ENCODE measurements around the gene EXT2. TPM values are rescaled to one million over a fixed set of nuclear protein-coding genes. Genes with fewer than 3 reads are reported as not detected.

EXT2 gene
- total and polyA plus RNA-seq, 2 experiments from 2014 or later = 99.8 to 209 TPM

DNA sequence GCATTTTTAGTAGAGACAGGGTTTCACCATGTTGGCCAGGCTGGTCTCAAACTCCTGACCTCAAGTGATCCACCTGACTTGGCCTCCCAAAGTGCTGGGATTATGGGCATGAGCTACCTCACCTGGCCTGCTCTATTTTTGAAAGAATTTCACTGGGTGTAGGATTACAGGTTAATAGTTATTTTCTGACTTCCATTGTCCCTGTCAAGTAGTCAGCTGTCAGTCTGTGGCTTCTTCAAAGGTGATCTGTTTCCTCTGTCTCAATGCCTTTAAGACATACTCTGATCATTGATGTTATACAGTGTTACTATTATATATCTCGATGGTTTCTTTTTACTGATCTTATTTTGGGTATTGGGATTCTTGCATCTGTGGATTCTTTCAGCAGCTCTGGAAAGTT, 10.1 kb upstream of the EXT2 start:
- no peaks in the 10 kb centered on the region for H3K9me3 ChIP-seq (ENCODE audit: low read depth)
- no peak overlapping the region for H3K4me2 ChIP-seq (ENCODE audit: unreplicated experiment)
- no peaks in the 10 kb centered on the region for H4K20me1 ChIP-seq (ENCODE audit: insufficient read depth)
- no peaks in the 10 kb centered on the region for H3K9me2 ChIP-seq (ENCODE audit: insufficient read depth)
- no peaks in the 10 kb centered on the region for H3K4me1 ChIP-seq (ENCODE audit: insufficient read depth)
- no peak overlapping the region for H3K4me3 ChIP-seq
- no peaks in the 10 kb centered on the region for H3K79me2 ChIP-seq (ENCODE audit: insufficient read depth)
- DNase-seq = no peak
- in situ Hi-C loops (cut with MboI) = no loop called here
- H3K9ac ChIP-seq = no peak overlapping the region
- H3K27me3 ChIP-seq (replicated peaks; ENCODE audit: insufficient read depth) = no peaks in the 10 kb centered on the region
- H2AFZ ChIP-seq = no peak overlapping the region
- H3K36me3 ChIP-seq (ENCODE audit: low read depth) = no peaks in the 10 kb centered on the region
- TF ChIP-seq EZH2 (IDR thresholded peaks at IDR 0.05; ENCODE audit: insufficient read depth, poor library complexity, severe bottlenecking) (no peak), EZH2phosphoT487 (IDR thresholded peaks at IDR 0.05; ENCODE audit: insufficient read depth, low read depth) (no peak)
- WGBS, 2 experiments (ENCODE audit: low coverage in 1 of 2, low lambda C conversion rate in 2 of 2, missing lambda C conversion rate in 2 of 2) = 63 to 64% methylated on average over 1 of the region's 1 CpG
- H3F3A ChIP-seq (ENCODE audit: insufficient read depth) = no peaks in the 10 kb centered on the region
- no peak overlapping the region for H3K27ac ChIP-seq

DNA sequence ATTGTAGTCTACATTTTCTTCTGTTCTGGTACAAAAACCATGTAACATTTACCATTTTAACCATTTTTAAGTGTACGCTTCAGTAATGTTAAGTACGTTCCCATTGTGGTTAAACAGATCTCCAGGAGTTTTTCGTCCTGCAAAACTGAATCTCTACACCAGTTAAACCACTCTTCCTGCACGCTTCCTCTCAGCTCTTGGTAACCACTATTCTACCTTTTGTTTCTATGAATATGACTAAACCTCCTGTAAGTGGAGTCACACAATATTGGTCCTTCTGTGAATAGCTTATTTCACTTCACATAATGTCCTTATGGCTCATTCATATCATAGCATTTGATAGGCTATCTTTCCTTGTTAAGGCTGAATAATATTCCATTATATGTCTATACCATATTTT, 7.1 kb upstream of the EXT2 start:
- no peaks in the 10 kb centered on the region for H4K20me1 ChIP-seq (ENCODE audit: insufficient read depth)
- H3K4me2 ChIP-seq (ENCODE audit: unreplicated experiment) = no peak overlapping the region
- no peaks in the 10 kb centered on the region for H3K27me3 ChIP-seq (replicated peaks; ENCODE audit: insufficient read depth)
- no peaks in the 10 kb centered on the region for H3K36me3 ChIP-seq (ENCODE audit: low read depth)
- H3K9me2 ChIP-seq (ENCODE audit: insufficient read depth) = no peaks in the 10 kb centered on the region
- H3K79me2 ChIP-seq (ENCODE audit: insufficient read depth) = no peaks in the 10 kb centered on the region
- no peak overlapping the region for H3K27ac ChIP-seq
- H3K4me1 ChIP-seq (ENCODE audit: insufficient read depth) = no peaks in the 10 kb centered on the region
- no peak overlapping the region for H3K9ac ChIP-seq
- in situ Hi-C loops (cut with MboI) = no loop called here
- DNase-seq = no peak
- no peaks in the 10 kb centered on the region for H3F3A ChIP-seq (ENCODE audit: insufficient read depth)
- no peak overlapping the region for H2AFZ ChIP-seq
- WGBS, 2 experiments (ENCODE audit: low coverage in 1 of 2, low lambda C conversion rate in 2 of 2, missing lambda C conversion rate in 2 of 2) = 88 to 91% methylated on average over 4 of the region's 4 CpGs
- no peak overlapping the region for H3K4me3 ChIP-seq
- no peaks in the 10 kb centered on the region for H3K9me3 ChIP-seq (ENCODE audit: low read depth)
- TF ChIP-seq EZH2phosphoT487 (IDR thresholded peaks at IDR 0.05; ENCODE audit: insufficient read depth, low read depth) = no peak
- TF ChIP-seq EZH2 (IDR thresholded peaks at IDR 0.05; ENCODE audit: insufficient read depth, poor library complexity, severe bottlenecking) = no peak

DNA sequence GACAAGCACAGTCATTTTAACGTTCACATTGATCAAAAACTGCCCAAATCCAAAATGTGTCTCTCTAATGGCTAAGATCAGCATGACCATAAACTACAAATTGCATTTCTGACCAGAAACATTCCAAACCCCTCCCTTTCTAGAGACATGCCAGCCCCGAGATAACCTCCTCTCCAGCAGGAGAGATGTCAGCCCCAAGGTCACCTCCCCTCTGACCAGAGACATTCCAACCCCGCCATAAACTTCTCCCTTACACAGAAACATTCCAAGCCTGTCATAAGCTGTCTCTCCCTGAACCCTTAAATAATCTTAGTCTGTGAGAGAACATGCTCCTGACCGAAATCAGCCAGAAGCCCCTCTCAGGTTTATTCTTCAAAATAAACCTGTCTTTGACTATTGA, 6.6 kb upstream of the EXT2 start:
- no peaks in the 10 kb centered on the region for H3K4me1 ChIP-seq (ENCODE audit: insufficient read depth)
- no peak for TF ChIP-seq EZH2 (IDR thresholded peaks at IDR 0.05; ENCODE audit: insufficient read depth, poor library complexity, severe bottlenecking)
- TF ChIP-seq EZH2phosphoT487 (IDR thresholded peaks at IDR 0.05; ENCODE audit: insufficient read depth, low read depth) = no peak
- H4K20me1 ChIP-seq (ENCODE audit: insufficient read depth) = no peaks in the 10 kb centered on the region
- H3K27ac ChIP-seq = no peak overlapping the region
- no peak for DNase-seq
- no peaks in the 10 kb centered on the region for H3F3A ChIP-seq (ENCODE audit: insufficient read depth)
- WGBS, 2 experiments (ENCODE audit: low coverage in 1 of 2, low lambda C conversion rate in 2 of 2, missing lambda C conversion rate in 2 of 2) = 91 to 93% methylated on average over 4 of the region's 4 CpGs
- H3K4me2 ChIP-seq (ENCODE audit: unreplicated experiment) = no peak overlapping the region
- no peak overlapping the region for H3K9ac ChIP-seq
- no peaks in the 10 kb centered on the region for H3K27me3 ChIP-seq (replicated peaks; ENCODE audit: insufficient read depth)
- H3K4me3 ChIP-seq = no peak overlapping the region
- no peaks in the 10 kb centered on the region for H3K9me3 ChIP-seq (ENCODE audit: low read depth)
- in situ Hi-C loops (cut with MboI) = no loop called here
- no peaks in the 10 kb centered on the region for H3K9me2 ChIP-seq (ENCODE audit: insufficient read depth)
- H3K36me3 ChIP-seq (ENCODE audit: low read depth) = no peaks in the 10 kb centered on the region
- H2AFZ ChIP-seq = no peak overlapping the region
- no peaks in the 10 kb centered on the region for H3K79me2 ChIP-seq (ENCODE audit: insufficient read depth)

DNA sequence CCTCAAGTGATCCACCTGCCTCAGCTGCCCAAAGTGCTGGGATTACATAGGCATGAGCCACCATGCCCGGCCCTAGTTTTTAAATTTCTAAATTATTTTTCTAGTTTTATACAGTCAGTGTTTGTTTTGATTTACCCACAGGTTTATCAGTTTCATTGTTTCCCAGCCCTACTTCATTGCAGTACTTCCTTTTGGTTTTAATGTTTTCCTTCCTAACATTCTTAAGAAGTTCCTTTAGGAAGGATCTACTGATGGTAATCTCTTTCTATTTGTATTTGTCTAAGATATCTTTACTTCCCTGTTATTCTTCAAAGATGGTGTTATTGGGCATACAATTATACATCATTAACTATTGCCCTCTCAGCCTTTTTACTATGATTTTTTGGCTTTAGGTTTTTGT, 4.9 kb upstream of the EXT2 start:
- Histone ChIP-seq H3K27ac (no peak overlapping the region), H4K20me1 (ENCODE audit: insufficient read depth) (no peaks in the 10 kb centered on the region), H3K79me2 (ENCODE audit: insufficient read depth) (no peaks in the 10 kb centered on the region), H3K9me2 (ENCODE audit: insufficient read depth) (no peaks in the 10 kb centered on the region), H3K9ac (no peak overlapping the region), H3K36me3 (ENCODE audit: low read depth) (no peaks in the 10 kb centered on the region), H3F3A (ENCODE audit: insufficient read depth) (0 out of 2 replicates have a peak, but pooled peaks cover 4% of the 10 kb centered on the region), H2AFZ (no peak overlapping the region), H3K27me3 (replicated peaks; ENCODE audit: insufficient read depth) (no peaks in the 10 kb centered on the region), H3K4me2 (ENCODE audit: unreplicated experiment) (no peak overlapping the region), H3K9me3 (ENCODE audit: low read depth) (no peaks in the 10 kb centered on the region), H3K4me3 (no peak overlapping the region), H3K4me1 (ENCODE audit: insufficient read depth) (no peaks in the 10 kb centered on the region)
- WGBS, 2 experiments (ENCODE audit: low coverage in 1 of 2, low lambda C conversion rate in 2 of 2, missing lambda C conversion rate in 2 of 2) = 31 to 52% methylated on average over 1 of the region's 1 CpG
- in situ Hi-C loops (cut with MboI) = no loop called here
- DNase-seq = no peak
- TF ChIP-seq EZH2 (IDR thresholded peaks at IDR 0.05; ENCODE audit: insufficient read depth, poor library complexity, severe bottlenecking) (no peak), EZH2phosphoT487 (IDR thresholded peaks at IDR 0.05; ENCODE audit: insufficient read depth, low read depth) (no peak)
